Neural cell (in vitro differentiated cells): ENCODE measurements around the gene TCFL5. TPM values are rescaled to one million over a fixed set of nuclear protein-coding genes. Genes with fewer than 3 reads are reported as not detected.

Experiments
- H2AFZ ChIP-seq: fragments of 200-600, 300-800 bp; sonication (generic), shearing (Covaris generic); 2 replicates; pipeline ENCODE4 v1.6.0; 2014; ENCODE audit warnings: low read depth, mild to moderate bottlenecking, antibody characterized with exemption, low read length, moderate library complexity
- H3F3A ChIP-seq: fragments of 200-600 bp; shearing (Covaris generic); 2 replicates; pipeline ENCODE4 v1.6.1; 2016; ENCODE audit warnings: mild to moderate bottlenecking, moderate library complexity, mixed read lengths, antibody characterized with exemption, low read length; ENCODE audit not compliant: insufficient read depth, poor library complexity, severe bottlenecking
- H3K27ac ChIP-seq: fragments of 200-600, 300-800 bp; sonication (generic), shearing (Covaris generic); 2 replicates; pipeline ENCODE4 v1.5.1; 2014; ENCODE audit warnings: mild to moderate bottlenecking, low read length, moderate library complexity
- H3K27me3 ChIP-seq: fragments of 300-800, 200-600 bp; sonication (generic), shearing (Covaris generic); 2 replicates; pipeline ENCODE4 v1.6.0; 2014; ENCODE audit warnings: mild to moderate bottlenecking, low read depth, low read length, moderate library complexity; ENCODE audit not compliant: insufficient read depth
- H3K36me3 ChIP-seq: fragments of 300-800, 200-600 bp; sonication (generic), shearing (Covaris generic); 2 replicates; pipeline ENCODE4 v1.5.1; 2014; ENCODE audit warnings: mild to moderate bottlenecking, antibody characterized with exemption, low read length, moderate library complexity; ENCODE audit not compliant: insufficient read depth
- H3K4me2 ChIP-seq: fragments of 300-800, 200-600 bp; sonication (generic), shearing (Covaris generic); 2 replicates; pipeline ENCODE4 v1.6.0; 2014; ENCODE audit warnings: mild to moderate bottlenecking, low read length
- H3K4me3 ChIP-seq: fragments of 300-800, 200-600 bp; sonication (generic), shearing (Covaris generic); 2 replicates; pipeline ENCODE4 v1.5.1; 2014; ENCODE audit warnings: mild to moderate bottlenecking, low read length, moderate library complexity
- H3K79me2 ChIP-seq: fragments of 200-600 bp; shearing (Covaris generic); replicated peaks from 2 replicates; pipeline ENCODE4 v1.6.0; 2014; ENCODE audit warnings: mild to moderate bottlenecking, low read length, moderate library complexity; ENCODE audit not compliant: insufficient read depth
- H3K9ac ChIP-seq: fragments of 300-800, 200-600 bp; sonication (generic), shearing (Covaris generic); 2 replicates; pipeline ENCODE4 v1.6.1; 2016; ENCODE audit warnings: mild to moderate bottlenecking, low read length, mixed read lengths
- H3K9me2 ChIP-seq: fragments of 200-600 bp; shearing (Covaris generic); 2 replicates; pipeline ENCODE4 v1.6.1; 2016; ENCODE audit warnings: mild to moderate bottlenecking, low read length, mixed read lengths; ENCODE audit not compliant: insufficient read depth
- H3K9me3 ChIP-seq: fragments of 200-600, 300-800 bp; sonication (generic), shearing (Covaris generic); 2 replicates; pipeline ENCODE4 v1.6.1; 2016; ENCODE audit warnings: mild to moderate bottlenecking, mixed run types, low read length, moderate library complexity, mixed read lengths
- H4K20me1 ChIP-seq: fragments of 200-600 bp; shearing (Covaris generic); 2 replicates; pipeline ENCODE4 v1.6.1; 2016; ENCODE audit warnings: mild to moderate bottlenecking, mixed run types; ENCODE audit not compliant: insufficient read depth
- CTCF ChIP-seq: fragments of 450-650 bp; IDR thresholded peaks from 2 replicates; pipeline ENCODE4 v1.5.1; 2014; ENCODE audit warnings: antibody characterized with exemption, mild to moderate bottlenecking, moderate library complexity; ENCODE audit not compliant: poor library complexity, severe bottlenecking
- EP300 ChIP-seq: fragments of 450-650 bp; conservative IDR thresholded peaks from 2 replicates; pipeline ENCODE4 v1.6.1; 2014; ENCODE audit warnings: antibody characterized with exemption, mild to moderate bottlenecking, moderate library complexity; ENCODE audit not compliant: poor library complexity, severe bottlenecking
- EZH2 ChIP-seq: fragments of 200-600, 300-800 bp; shearing (Covaris generic), sonication (generic); IDR thresholded peaks from 2 replicates; pipeline ENCODE4 v1.6.1; 2014; ENCODE audit warnings: antibody characterized with exemption, low read length, borderline replicate concordance, mild to moderate bottlenecking; ENCODE audit not compliant: insufficient read depth, poor library complexity, severe bottlenecking
- MXI1 ChIP-seq: fragments of 450-650 bp; conservative IDR thresholded peaks from 2 replicates; pipeline ENCODE4 v1.6.1; 2014; ENCODE audit warnings: antibody characterized with exemption, mild to moderate bottlenecking; ENCODE audit not compliant: poor library complexity, severe bottlenecking
- POLR2AphosphoS5 ChIP-seq: IDR thresholded peaks from 2 replicates; pipeline ENCODE4 v1.6.1; 2012
- RAD21 ChIP-seq: fragments of 450-650 bp; conservative IDR thresholded peaks from 2 replicates; pipeline ENCODE4 v1.6.1; 2014; ENCODE audit warnings: antibody characterized with exemption, mild to moderate bottlenecking, moderate library complexity
- REST ChIP-seq: IDR thresholded peaks from 2 replicates; pipeline ENCODE4 v1.6.1; 2012; ENCODE audit warnings: borderline replicate concordance
- SMC3 ChIP-seq: fragments of 450-650 bp; conservative IDR thresholded peaks from 2 replicates; pipeline ENCODE4 v1.6.1; 2014; ENCODE audit warnings: antibody characterized with exemption, mild to moderate bottlenecking, moderate library complexity; ENCODE audit not compliant: poor library complexity
- TAF1 ChIP-seq: IDR thresholded peaks from 2 replicates; pipeline ENCODE4 v1.6.1; 2012; ENCODE audit warnings: low read depth
- polyA plus RNA-seq: library from polyadenylated mRNA; depleted of rRNA; stranded (reverse); fragments of >200 nt; gene quantifications from 2 replicates; pipeline ENCODE4 v1.2.3, GENCODE V29; 2014

TCFL5 gene
- polyA plus RNA-seq, 1 donor from 2014 or later, result 9.8 TPM

GRCh38 chr20:62846166-62846890 is 15.3 kb downstream of the TCFL5 start:
- H4K20me1 ChIP-seq, result no peaks in the 10 kb centered on the region
- no peak overlapping the region for H3K4me3 ChIP-seq
- no peak overlapping the region for H3K27ac ChIP-seq
- no peaks in the 10 kb centered on the region for H3K79me2 ChIP-seq
- H3K9me2 ChIP-seq, result no peaks in the 10 kb centered on the region
- no peaks in the 10 kb centered on the region for H3K27me3 ChIP-seq
- TF ChIP-seq POLR2AphosphoS5 (no peak), TAF1 (no peak)
- H3K9ac ChIP-seq, result no peak overlapping the region
- H3K9me3 ChIP-seq, result no peaks in the 10 kb centered on the region
- H3F3A ChIP-seq, result no peaks in the 10 kb centered on the region
- H2AFZ ChIP-seq, result no peak overlapping the region
- no peak overlapping the region for H3K4me2 ChIP-seq
- H3K36me3 ChIP-seq, result no peaks in the 10 kb centered on the region

- no peaks in the 10 kb centered on the region for H3K27me3 ChIP-seq
- no peak overlapping the region for H3K27ac ChIP-seq
- H2AFZ ChIP-seq, result no peak overlapping the region
- no peaks in the 10 kb centered on the region for H4K20me1 ChIP-seq
- no peaks in the 10 kb centered on the region for H3K9me2 ChIP-seq
- TF ChIP-seq EP300, result no peak
- TF ChIP-seq TAF1, result no peak
- no peak for TF ChIP-seq CTCF
- TF ChIP-seq RAD21, result no peak
- no peak for TF ChIP-seq EZH2
- no peak for TF ChIP-seq POLR2AphosphoS5
- no peak overlapping the region for H3K4me2 ChIP-seq
- H3K36me3 ChIP-seq, result no peaks in the 10 kb centered on the region
- no peaks in the 10 kb centered on the region for H3K9me3 ChIP-seq
- H3K4me3 ChIP-seq, result no peak overlapping the region
- no peaks in the 10 kb centered on the region for H3K79me2 ChIP-seq
- H3K9ac ChIP-seq, result no peak overlapping the region
- H3F3A ChIP-seq, result no peaks in the 10 kb centered on the region
These were observed 16.0 kb downstream of the TCFL5 start for GRCh38 chr20:62845416-62846160.

- H2AFZ ChIP-seq, result no peak overlapping the region
- H3F3A ChIP-seq, result no peaks in the 10 kb centered on the region
- no peaks in the 10 kb centered on the region for H3K27me3 ChIP-seq
- H3K36me3 ChIP-seq, result no peaks in the 10 kb centered on the region
- H3K9me3 ChIP-seq, result no peaks in the 10 kb centered on the region
- H3K9me2 ChIP-seq, result no peaks in the 10 kb centered on the region
- no peak overlapping the region for H3K27ac ChIP-seq
- no peak overlapping the region for H3K9ac ChIP-seq
- TF ChIP-seq SMC3, result no peak
- no peak for TF ChIP-seq REST
- no peak for TF ChIP-seq POLR2AphosphoS5
- no peak for TF ChIP-seq CTCF
- TF ChIP-seq TAF1, result no peak
- TF ChIP-seq MXI1, result no peak
- TF ChIP-seq EZH2, result no peak
- no peak for TF ChIP-seq EP300
- TF ChIP-seq RAD21, result no peak
- H3K4me2 ChIP-seq, result no peak overlapping the region
- no peaks in the 10 kb centered on the region for H4K20me1 ChIP-seq
- H3K4me3 ChIP-seq, result no peak overlapping the region
- H3K79me2 ChIP-seq, result no peaks in the 10 kb centered on the region
These were observed 17.4 kb downstream of the TCFL5 start for GRCh38 chr20:62844182-62844581.
